ENCODE results near the gene BBS9.

DNA sequence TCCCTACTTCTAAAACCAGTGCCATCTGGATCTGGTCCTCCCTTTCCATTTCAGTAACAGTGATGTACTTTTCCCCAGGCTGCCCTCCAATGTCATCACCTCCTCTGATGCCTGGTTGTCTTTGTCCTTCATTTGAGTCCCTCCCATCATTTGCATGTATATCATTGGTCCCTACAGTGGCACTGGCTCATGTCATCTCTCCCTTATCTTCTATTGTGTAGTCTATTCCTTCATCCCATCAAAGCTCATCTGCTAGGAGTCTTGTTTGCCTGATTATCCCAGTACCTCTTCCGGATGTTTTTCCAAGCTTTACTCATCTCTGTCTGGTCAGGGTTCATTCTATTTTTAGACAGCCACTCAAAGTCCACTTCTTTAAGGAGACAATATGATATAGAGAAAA, 483.1 kb downstream of the BBS9 start:
- TF ChIP-seq, protein P1, sequence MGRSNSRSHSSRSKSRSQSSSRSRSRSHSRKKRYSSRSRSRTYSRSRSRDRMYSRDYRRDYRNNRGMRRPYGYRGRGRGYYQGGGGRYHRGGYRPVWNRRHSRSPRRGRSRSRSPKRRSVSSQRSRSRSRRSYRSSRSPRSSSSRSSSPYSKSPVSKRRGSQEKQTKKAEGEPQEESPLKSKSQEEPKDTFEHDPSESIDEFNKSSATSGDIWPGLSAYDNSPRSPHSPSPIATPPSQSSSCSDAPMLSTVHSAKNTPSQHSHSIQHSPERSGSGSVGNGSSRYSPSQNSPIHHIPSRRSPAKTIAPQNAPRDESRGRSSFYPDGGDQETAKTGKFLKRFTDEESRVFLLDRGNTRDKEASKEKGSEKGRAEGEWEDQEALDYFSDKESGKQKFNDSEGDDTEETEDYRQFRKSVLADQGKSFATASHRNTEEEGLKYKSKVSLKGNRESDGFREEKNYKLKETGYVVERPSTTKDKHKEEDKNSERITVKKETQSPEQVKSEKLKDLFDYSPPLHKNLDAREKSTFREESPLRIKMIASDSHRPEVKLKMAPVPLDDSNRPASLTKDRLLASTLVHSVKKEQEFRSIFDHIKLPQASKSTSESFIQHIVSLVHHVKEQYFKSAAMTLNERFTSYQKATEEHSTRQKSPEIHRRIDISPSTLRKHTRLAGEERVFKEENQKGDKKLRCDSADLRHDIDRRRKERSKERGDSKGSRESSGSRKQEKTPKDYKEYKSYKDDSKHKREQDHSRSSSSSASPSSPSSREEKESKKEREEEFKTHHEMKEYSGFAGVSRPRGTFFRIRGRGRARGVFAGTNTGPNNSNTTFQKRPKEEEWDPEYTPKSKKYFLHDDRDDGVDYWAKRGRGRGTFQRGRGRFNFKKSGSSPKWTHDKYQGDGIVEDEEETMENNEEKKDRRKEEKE (IDR thresholded peaks at IDR 0.05; ENCODE audit: borderline replicate concordance in 1 of 2, control insufficient read depth in 1 of 2, low read depth in 2 of 2, low read length in 1 of 2), result no peak
- TF ChIP-seq POLR2AphosphoS2 (IDR thresholded peaks at IDR 0.05; ENCODE audit: low read length) (no peak), ZFP36 (IDR thresholded peaks at IDR 0.05; ENCODE audit: low read depth, low read length, partially characterized antibody) (no peak), NCOR1 (IDR thresholded peaks at IDR 0.05) (no peak), ARHGAP35 (IDR thresholded peaks at IDR 0.05; ENCODE audit: partially characterized antibody) (no peak), SPI1 (IDR thresholded peaks at IDR 0.05; ENCODE audit: borderline replicate concordance, low read depth, low read length) (no peak), RAD51 (IDR thresholded peaks at IDR 0.05; ENCODE audit: borderline replicate concordance, low read depth) (no peak), POLR2AphosphoS5 (IDR thresholded peaks at IDR 0.05; ENCODE audit: control insufficient read depth, insufficient read depth, low read depth, low read length) (no peak), SIRT6 (IDR thresholded peaks at IDR 0.05; ENCODE audit: low read depth, low read length) (no peak), HCFC1 (IDR thresholded peaks at IDR 0.05; ENCODE audit: low read depth, low read length) (no peak)
- TF ChIP-seq, protein P2, sequence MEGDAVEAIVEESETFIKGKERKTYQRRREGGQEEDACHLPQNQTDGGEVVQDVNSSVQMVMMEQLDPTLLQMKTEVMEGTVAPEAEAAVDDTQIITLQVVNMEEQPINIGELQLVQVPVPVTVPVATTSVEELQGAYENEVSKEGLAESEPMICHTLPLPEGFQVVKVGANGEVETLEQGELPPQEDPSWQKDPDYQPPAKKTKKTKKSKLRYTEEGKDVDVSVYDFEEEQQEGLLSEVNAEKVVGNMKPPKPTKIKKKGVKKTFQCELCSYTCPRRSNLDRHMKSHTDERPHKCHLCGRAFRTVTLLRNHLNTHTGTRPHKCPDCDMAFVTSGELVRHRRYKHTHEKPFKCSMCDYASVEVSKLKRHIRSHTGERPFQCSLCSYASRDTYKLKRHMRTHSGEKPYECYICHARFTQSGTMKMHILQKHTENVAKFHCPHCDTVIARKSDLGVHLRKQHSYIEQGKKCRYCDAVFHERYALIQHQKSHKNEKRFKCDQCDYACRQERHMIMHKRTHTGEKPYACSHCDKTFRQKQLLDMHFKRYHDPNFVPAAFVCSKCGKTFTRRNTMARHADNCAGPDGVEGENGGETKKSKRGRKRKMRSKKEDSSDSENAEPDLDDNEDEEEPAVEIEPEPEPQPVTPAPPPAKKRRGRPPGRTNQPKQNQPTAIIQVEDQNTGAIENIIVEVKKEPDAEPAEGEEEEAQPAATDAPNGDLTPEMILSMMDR (IDR thresholded peaks at IDR 0.05 in 2 of 3, conservative IDR thresholded peaks at IDR 0.05 in 1 of 3; ENCODE audit: insufficient read depth in 2 of 3, low read depth in 1 of 3, low read length in 3 of 3), result no peak
- TF ChIP-seq, protein P3, sequence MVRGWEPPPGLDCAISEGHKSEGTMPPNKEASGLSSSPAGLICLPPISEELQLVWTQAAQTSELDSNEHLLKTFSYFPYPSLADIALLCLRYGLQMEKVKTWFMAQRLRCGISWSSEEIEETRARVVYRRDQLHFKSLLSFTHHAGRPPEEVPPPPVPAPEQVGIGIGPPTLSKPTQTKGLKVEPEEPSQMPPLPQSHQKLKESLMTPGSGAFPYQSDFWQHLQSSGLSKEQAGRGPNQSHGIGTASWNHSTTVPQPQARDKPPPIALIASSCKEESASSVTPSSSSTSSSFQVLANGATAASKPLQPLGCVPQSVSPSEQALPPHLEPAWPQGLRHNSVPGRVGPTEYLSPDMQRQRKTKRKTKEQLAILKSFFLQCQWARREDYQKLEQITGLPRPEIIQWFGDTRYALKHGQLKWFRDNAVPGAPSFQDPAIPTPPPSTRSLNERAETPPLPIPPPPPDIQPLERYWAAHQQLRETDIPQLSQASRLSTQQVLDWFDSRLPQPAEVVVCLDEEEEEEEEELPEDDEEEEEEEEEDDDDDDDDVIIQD (CRISPR knock-in tag; IDR thresholded peaks at IDR 0.05), result no peak
- TF ChIP-seq, protein P4, sequence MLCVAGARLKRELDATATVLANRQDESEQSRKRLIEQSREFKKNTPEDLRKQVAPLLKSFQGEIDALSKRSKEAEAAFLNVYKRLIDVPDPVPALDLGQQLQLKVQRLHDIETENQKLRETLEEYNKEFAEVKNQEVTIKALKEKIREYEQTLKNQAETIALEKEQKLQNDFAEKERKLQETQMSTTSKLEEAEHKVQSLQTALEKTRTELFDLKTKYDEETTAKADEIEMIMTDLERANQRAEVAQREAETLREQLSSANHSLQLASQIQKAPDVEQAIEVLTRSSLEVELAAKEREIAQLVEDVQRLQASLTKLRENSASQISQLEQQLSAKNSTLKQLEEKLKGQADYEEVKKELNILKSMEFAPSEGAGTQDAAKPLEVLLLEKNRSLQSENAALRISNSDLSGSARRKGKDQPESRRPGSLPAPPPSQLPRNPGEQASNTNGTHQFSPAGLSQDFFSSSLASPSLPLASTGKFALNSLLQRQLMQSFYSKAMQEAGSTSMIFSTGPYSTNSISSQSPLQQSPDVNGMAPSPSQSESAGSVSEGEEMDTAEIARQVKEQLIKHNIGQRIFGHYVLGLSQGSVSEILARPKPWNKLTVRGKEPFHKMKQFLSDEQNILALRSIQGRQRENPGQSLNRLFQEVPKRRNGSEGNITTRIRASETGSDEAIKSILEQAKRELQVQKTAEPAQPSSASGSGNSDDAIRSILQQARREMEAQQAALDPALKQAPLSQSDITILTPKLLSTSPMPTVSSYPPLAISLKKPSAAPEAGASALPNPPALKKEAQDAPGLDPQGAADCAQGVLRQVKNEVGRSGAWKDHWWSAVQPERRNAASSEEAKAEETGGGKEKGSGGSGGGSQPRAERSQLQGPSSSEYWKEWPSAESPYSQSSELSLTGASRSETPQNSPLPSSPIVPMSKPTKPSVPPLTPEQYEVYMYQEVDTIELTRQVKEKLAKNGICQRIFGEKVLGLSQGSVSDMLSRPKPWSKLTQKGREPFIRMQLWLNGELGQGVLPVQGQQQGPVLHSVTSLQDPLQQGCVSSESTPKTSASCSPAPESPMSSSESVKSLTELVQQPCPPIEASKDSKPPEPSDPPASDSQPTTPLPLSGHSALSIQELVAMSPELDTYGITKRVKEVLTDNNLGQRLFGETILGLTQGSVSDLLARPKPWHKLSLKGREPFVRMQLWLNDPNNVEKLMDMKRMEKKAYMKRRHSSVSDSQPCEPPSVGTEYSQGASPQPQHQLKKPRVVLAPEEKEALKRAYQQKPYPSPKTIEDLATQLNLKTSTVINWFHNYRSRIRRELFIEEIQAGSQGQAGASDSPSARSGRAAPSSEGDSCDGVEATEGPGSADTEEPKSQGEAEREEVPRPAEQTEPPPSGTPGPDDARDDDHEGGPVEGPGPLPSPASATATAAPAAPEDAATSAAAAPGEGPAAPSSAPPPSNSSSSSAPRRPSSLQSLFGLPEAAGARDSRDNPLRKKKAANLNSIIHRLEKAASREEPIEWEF (CRISPR knock-in tag; IDR thresholded peaks at IDR 0.05), result no peak

Measured in K562 (cell line).